AG04450 (cell line): ENCODE results near the gene HIVEP2. TPM values are rescaled to one million over a fixed set of nuclear protein-coding genes. Genes with fewer than 3 reads are reported as not detected.
"Not testable (repeated sequence)": the region's sequence is repeated elsewhere in the genome, so short reads cannot be mapped to it uniquely, and the experiment has no call there.

Source experiments
- CTCF ChIA-PET: fragments of 300-600, 350-600 bp; formaldehyde crosslinking; extraction: SDS; loops from one replicate; lab custom pipeline; 2022; ENCODE audit warnings: antibody characterized with exemption, inconsistent platforms; lab: Charles Lee
- POLR2A ChIA-PET: fragments of 350-600 bp; formaldehyde crosslinking; extraction: SDS; loops from one replicate; lab custom pipeline; 2021; ENCODE audit warnings: antibody characterized with exemption, inconsistent platforms; lab: Yijun Ruan, JAX
- DNase-seq: peaks from one replicate; pipeline ENCODE4 v3.0.0-alpha.2; 2011; ENCODE audit warnings: low read depth, low spot score
- H3K27ac ChIP-seq: one replicate; pipeline ENCODE4 v1.5.1; 2012; ENCODE audit warnings: low read depth, low read length, control low read depth
- H3K27me3 ChIP-seq: one replicate; pipeline ENCODE4 v1.6.0; 2012; ENCODE audit warnings: low read length; ENCODE audit not compliant: control insufficient read depth, insufficient read depth
- H3K4me3 ChIP-seq: 2 replicates; pipeline ENCODE4 v1.5.1; 2011; ENCODE audit warnings: mild to moderate bottlenecking, low read depth, low read length, control low read depth
- H3K9me3 ChIP-seq: 2 replicates; pipeline ENCODE4 v1.5.1; 2012; ENCODE audit warnings: low read length; ENCODE audit not compliant: control insufficient read depth, insufficient read depth
- CTCF ChIP-seq: IDR thresholded peaks from 2 replicates; pipeline ENCODE4 v1.5.1; 2011; ENCODE audit warnings: low read depth, low read length, control low read depth, inconsistent platforms
- polyA plus RNA-seq: library from polyadenylated mRNA; depleted of rRNA; stranded (reverse); fragments of >200 nt; gene quantifications from 2 replicates; pipeline ENCODE4 v1.2.3, GENCODE V29; 2011

Gene HIVEP2
- polyA plus RNA-seq, 1 experiment: 4.9 TPM

GRCh38 chr6:142984386-142984785 is 39.4 kb upstream of the HIVEP2 start:
- no peaks in the 10 kb centered on the region for H3K27me3 ChIP-seq
- H3K9me3 ChIP-seq: no peaks in the 10 kb centered on the region
- no peak for DNase-seq
- ChIA-PET CTCF (no interaction called here), POLR2A (no interaction called here)
- H3K4me3 ChIP-seq: no peak overlapping the region
- no peak overlapping the region for H3K27ac ChIP-seq
- no peak for TF ChIP-seq CTCF

GRCh38 chr6:142975365-142975764 is 30.4 kb upstream of the HIVEP2 start:
- Histone ChIP-seq H3K27me3 (no peaks in the 10 kb centered on the region), H3K9me3 (no peaks in the 10 kb centered on the region), H3K4me3 (no peak overlapping the region), H3K27ac (no peak overlapping the region)
- DNase-seq: no peak
- TF ChIP-seq CTCF: no peak
- CTCF ChIA-PET: no interaction called here
- POLR2A ChIA-PET: no interaction called here

- H3K9me3 ChIP-seq, H3K27me3 ChIP-seq, H3K4me3 ChIP-seq, H3K27ac ChIP-seq, POLR2A ChIA-PET, DNase-seq: not testable (repeated sequence)
- CTCF ChIA-PET: interaction anchor here (0.6 kb wide), 1 partner anchor 456 kb away, joined by 3 read pairs; no protein-coding TSS in a partner anchor
Observed at GRCh38 chr6:142970941-142971340, 26.0 kb upstream of the HIVEP2 start.

GRCh38 chr6:142968601-142969000 is 23.6 kb upstream of the HIVEP2 start:
- no peak for DNase-seq
- no peaks in the 10 kb centered on the region for H3K27me3 ChIP-seq
- TF ChIP-seq CTCF: no peak
- H3K4me3 ChIP-seq: no peak overlapping the region
- ChIA-PET CTCF (no interaction called here), POLR2A (no interaction called here)
- no peaks in the 10 kb centered on the region for H3K9me3 ChIP-seq
- H3K27ac ChIP-seq: no peak overlapping the region

- ChIA-PET POLR2A (no interaction called here), CTCF (no interaction called here)
- no peak for DNase-seq
- Histone ChIP-seq H3K9me3 (no peaks in the 10 kb centered on the region), H3K27ac (no peak overlapping the region), H3K27me3 (no peaks in the 10 kb centered on the region), H3K4me3 (no peak overlapping the region)
- TF ChIP-seq CTCF: no peak
Observed at GRCh38 chr6:142966294-142966693, 21.3 kb upstream of the HIVEP2 start.

GRCh38 chr6:142965164-142965563 is 20.2 kb upstream of the HIVEP2 start:
- no peak overlapping the region for H3K27ac ChIP-seq
- POLR2A ChIA-PET: no interaction called here
- H3K9me3 ChIP-seq: no peaks in the 10 kb centered on the region

More at GRCh38 chr6:142965164-142965563, 20.2 kb upstream of the HIVEP2 start:
- DNase-seq: no peak
- no peak for TF ChIP-seq CTCF
- CTCF ChIA-PET: no interaction called here
- Histone ChIP-seq H3K4me3 (no peak overlapping the region), H3K27me3 (no peaks in the 10 kb centered on the region)
